SIG-M5 (cell line): ENCODE measurements around the gene TIGD3.
"Not testable (repeated sequence)": the region's sequence is repeated elsewhere in the genome, so short reads cannot be mapped to it uniquely, and the experiment has no call there.

Experiments
- DNase-seq: peaks from one replicate; lab custom pipeline; 2025; lab: John Stamatoyannopoulos, UW

The TIGD3 gene

DNA sequence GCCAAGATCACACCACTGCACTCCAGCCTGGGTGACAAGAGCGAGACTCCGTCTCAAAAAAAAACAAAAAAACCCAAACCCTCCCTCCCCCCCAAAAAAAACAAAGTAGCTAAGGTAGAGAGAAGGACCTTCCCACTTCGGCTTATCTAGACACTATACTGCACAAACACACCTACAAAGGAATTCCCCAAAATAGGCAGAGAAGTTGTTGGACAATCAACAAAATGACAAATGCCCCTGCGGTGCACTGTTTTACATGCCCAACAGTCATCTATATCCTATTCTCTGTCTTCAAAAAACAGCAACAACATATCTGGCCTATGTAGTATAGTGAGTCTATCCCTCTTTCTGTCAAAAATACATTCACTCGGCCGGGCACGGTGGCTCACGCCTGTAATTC is 27.5 kb upstream of the TIGD3 start:
- no peak for DNase-seq

DNA sequence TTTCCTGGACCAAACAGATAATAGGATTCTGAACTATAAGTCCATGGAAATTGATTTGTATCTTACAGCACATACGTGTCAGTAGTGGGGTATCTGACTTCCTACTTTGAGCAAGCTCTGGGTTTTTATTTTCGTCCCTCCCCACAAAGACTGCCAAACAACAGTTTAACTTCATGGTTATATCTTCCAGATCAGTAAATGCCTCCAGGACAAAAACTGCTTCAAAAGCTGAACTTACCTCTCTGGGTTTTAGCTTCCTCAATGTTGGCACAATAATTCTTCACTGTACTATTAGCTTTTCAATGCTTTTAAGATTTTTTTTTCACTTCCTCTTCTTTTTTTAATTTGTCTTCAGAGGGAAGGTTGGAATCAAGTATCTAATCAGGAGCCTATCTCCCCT is 25.1 kb upstream of the TIGD3 start:
- no peak for DNase-seq

DNA sequence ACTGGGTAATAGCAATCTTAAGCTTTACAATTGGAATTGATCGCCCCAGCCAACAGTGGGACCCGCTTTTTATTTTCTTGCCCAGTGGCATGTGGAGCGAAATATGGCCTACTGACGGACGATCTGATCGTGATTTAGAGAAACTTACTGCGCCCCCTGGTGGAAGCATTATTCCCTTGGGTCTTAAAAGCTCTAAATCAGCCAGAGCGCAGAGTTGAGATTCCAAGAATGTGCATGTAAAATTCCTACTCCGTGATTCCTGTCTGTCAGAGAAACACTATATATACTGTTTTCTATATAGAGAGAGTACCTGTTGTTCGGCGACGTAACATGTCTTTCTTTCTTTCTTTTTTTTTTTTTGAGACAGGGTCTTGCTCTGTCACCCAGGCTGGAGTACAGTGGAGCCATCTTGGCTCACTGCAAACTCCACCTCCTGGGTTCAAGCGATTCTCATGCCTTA is 24.6 kb upstream of the TIGD3 start:
- no peak for DNase-seq

DNA sequence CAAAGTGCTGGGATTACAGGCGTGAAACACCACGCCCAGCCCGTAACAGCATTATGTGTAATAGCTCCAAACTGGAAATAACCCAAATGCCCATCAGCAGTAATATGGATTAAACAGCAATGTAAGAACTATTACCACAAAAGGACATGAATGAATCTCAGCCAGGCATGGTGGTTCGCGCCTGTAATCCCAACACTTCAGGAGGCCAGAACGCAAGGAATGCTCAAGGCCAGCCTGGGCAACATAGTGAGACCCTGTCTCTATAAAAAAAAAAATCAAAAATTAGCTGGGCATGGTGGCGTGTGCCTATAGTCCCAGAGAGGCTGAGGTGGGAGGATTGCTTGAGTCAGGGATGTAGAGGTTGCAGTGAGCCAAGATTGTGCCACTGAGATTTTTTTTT is 24.0 kb upstream of the TIGD3 start:
- DNase-seq, result no peak

DNA sequence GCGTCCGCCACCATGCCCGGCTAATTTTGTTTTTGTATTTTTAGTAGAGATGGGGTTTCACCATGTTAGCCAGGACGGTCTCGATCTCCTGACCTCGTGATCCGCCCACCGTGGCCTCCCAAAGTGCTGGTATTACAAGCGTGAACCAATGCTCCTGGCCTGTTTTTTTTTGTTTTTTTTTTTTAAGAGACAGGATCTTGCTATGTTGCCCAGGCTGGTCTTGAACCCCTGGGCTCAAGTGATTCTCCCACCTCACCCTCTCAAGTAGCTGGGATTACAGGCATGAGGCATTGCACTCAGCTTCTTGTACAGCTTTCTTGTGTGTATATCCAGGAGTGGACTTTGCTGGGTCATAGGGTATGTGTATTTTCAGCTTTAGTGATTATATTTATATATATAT is 22.0 kb upstream of the TIGD3 start:
- DNase-seq, result not testable (repeated sequence)

DNA sequence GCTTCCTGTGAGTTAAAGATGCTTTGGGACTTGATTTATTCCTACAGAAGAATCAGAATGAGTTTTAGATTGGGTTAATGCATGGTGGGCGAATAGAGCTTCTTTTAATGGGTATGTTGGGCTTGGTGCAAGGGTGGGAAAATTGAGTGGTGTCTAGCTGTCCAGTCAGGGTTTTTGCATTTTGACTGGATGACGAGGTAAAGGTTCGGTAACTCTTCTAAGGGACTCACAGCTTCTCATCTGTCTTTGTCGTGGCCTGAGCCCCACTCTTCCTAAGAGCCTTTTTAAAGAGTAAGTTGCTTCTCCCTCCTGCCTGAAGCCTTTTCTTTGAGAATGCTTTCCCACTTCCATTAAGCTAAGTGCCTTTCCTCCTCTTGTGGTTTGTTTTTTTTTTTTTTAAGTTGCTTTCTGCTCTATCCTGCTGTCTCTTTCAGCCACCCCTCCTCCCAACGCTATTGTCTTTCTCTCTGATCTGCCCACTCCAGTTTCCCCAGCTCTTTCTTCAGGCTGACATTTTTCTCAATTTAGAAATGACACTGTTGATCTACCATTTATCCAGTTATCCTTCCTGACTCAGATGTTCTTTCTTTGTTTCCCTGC is 19.8 kb upstream of the TIGD3 start:
- no peak for DNase-seq

DNA sequence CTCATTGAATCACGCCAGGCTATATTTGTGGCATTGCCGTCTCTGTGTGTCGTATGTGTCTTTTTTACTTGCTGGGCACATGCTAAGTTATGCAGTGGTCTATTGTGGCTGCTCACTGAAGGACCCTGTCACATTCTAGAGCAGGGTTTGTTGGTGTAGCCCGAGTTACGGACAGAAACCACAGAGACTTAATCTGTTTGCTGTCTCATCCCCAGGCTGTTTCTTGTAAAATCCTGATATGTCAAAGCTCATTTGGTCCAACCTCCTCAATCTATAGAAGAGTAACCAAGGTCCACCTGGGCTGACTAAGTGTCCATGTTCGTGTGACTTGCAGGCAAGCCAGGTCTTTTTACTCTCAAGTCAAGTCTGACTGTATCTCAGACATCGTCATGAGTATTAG is 15.9 kb upstream of the TIGD3 start:
- DNase-seq, result no peak

DNA sequence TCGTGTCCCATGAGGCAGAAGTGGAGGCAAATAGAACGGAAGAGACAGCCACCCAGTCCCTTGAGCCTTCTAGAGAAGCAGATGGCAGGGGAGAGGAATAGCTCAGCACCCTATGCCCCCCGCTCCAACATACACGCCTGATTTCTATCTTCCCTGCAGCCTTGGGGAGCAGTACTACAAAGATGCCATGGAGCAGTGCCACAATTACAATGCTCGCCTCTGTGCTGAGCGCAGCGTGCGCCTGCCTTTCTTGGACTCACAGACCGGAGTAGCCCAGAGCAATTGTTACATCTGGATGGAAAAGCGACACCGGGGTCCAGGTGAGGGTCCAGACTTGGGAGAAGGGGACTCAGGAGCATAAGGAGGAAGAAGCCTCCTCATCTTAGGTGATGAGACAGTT is 14.3 kb upstream of the TIGD3 start:
- DNase-seq, result no peak

DNA sequence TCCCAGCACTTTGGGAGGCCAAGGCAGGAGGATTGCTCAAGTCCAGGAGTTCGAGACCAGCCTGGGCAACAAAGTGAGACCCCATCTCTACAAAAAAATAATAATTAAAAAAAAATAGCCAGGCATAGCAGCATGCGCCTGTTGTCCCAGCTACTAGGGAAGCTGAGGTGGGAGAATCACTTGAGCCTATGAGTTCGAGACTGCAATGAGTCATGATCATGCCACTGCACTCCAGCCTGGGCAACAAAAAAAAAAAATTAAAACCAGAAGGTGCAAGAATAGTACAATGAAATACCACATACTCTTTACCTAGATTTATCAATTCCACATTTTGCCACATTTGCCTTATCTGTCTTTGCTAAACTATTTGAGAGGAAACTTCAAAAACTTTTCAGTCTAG is 12.7 kb upstream of the TIGD3 start:
- DNase-seq, result no peak

DNA sequence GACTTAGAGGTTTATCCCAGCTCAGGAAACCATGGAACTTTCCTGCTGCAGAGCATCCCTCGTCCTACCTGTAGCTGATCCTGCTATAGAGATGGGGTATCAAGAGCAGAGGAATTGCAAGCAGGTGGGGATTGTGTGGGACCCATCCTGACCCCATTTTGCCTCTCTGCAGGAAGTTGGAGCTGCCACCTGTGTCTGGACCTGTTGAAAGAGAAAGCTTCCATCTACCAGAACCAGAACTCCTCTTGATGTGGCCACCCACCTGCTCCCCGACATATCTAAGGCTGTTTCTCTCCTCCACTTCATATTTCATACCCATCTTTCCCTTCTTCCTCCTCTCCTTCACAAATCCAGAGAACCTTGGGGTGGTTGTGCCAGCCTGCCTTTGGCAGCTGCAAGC is 3.0 kb upstream of the TIGD3 start:
- DNase-seq, result no peak

DNA sequence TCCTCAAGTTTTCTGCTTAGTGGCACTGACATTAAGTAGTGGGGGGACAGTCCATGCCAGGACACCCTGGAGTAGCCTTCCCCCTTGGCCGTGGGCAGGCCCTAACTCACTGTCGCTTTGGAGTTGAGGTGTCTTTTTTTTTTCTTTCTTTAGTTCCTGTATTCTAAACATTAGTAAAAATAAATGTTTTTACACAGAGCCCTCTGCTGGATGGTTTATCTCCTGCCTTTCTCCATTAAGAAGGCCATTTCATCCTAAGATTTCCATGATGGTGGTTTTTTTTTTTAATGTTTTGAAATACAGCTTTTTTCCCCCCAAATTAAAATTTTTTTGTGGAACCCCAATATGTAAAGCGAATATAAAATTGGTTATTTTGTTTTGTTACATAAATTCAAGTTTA is 1.8 kb upstream of the TIGD3 start:
- DNase-seq, result no peak

DNA sequence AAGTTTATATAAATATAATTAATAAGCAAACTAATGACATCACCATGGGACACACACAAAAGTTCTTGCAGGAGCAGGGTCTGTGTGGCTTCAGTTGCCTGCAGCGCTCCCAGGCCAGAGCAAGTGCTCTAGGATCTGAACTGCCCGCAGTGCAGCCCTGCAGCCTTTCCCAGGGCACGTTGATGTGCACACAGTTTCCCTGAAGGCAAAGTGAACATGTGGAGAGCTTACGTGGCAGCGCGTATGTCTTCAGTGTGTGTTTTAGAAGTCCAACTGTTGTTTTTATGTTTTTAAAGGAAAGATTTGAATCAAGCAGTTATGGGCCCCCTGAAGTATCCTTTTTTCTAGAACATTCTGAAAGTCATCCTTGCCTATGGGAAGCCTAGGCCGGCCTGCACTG is 1.2 kb upstream of the TIGD3 start:
- no peak for DNase-seq

DNA sequence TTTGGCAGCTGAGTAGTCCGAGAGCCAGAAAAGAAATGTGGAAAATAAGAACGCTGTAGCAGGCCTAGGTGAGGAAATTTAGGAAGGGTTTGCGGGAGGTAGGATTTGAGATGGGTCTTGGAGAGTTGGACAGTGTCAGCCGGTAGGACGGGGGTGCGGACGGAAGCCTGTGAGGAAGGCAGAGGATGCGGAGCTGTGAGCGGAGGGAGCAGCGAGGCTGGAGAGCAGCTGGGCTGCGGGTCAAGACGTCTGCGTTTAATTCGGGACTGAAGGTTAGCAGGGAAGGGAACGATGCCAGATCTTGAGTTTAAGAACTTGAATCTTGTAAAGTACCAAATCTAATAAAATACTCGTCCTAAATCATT is 669 bp upstream of the TIGD3 start:
- no peak for DNase-seq

DNA sequence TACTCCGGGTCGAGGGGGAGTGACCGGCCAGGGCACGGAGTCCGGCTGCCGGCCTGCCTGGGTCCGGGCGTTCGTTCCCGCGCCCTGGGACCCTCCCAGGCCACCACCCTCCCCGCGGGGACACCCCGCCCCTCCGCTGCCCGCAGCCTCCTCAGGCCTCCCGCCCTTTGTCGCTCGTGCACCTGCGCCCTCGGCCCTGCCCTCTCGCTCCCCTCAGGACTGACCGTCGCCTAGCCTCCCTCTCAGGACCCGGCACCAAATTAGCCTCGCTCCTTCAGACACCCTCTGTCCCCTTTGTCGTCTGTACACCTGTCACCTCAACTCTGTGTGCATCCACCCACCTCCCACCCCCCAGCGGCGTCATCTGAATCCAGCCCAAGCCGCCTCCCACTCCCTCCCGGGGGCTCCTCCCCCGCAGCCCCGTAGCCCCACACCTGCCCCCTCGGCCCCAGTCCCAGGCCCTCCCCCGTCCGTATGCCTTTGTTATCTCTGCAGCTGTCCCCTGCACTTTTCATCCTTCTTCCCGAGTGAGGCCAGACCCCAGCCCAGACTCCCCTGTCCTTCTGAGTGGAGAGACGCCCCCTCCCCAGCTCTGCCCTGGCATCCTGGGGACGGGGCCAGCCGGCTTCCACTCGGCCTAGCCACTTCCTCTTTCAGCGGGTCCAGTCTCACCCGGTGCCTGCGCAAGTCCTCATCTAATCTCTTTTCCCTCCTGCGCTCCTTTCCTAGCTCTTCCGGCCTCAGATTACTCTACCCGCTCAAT is 643 bp downstream of the TIGD3 start:
- no peak for DNase-seq

DNA sequence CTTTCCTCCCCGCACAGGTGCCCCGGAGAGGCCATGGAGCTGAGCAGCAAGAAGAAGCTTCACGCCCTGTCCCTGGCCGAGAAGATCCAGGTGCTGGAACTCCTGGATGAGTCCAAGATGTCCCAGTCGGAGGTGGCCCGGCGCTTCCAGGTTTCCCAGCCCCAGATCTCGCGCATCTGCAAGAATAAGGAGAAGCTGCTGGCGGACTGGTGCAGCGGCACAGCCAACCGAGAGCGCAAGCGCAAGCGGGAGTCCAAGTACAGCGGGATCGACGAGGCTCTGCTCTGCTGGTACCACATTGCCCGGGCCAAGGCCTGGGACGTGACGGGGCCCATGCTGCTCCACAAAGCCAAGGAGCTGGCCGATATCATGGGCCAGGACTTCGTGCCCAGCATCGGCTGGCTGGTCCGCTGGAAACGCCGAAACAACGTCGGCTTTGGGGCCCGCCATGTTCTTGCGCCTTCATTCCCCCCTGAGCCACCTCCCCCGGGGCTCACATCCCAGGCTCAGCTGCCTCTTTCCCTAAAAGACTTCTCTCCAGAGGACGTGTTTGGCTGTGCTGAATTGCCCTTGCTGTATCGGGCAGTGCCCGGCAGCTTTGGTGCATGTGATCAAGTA is 1.3 kb downstream of the TIGD3 start:
- no peak for DNase-seq

DNA sequence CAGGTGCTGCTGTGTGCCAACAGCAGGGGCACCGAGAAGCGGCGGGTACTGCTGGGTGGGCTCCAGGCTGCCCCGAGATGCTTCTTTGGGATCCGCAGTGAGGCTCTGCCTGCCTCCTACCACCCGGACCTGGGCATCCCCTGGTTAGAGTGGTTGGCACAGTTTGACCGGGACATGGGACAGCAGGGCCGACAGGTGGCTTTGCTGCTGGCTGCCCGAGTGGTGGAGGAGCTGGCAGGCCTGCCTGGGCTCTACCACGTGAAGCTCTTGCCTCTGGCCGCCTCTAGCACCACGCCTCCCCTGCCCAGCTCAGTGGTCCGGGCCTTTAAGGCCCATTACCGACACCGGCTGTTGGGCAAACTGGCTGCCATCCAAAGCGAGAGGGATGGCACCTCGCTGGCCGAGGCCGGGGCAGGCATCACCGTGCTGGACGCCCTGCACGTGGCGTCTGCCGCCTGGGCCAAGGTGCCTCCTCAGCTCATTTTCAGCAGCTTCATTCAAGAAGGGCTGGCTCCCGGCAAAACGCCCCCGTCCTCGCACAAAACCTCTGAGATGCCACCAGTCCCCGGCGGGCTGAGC is 1.9 kb downstream of the TIGD3 start:
- no peak for DNase-seq

DNA sequence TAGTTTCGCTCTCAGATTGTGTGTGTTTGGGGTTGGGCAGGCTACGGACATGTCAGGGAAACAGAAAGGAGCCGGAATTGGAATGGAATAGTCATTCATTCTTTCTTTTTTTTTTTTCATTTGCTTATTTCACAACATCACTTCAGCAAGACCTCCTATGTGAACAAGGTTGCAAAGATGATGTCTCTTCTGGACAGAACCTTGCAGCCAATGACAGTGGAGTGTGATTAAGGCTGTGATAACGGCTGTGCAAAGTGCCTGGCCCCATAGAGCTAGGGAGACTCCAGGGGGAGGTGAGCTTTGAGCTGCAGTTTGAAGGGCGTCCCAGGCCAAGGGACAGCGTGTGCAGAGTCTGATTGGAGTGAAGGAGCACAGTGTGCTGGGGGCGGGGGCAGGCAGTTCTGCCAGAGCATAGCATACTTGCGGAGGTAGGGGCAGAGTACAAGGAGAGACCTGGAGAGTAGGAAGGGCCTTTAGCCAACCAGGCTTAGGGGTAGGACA is 3.4 kb downstream of the TIGD3 start:
- DNase-seq, result no peak

DNA sequence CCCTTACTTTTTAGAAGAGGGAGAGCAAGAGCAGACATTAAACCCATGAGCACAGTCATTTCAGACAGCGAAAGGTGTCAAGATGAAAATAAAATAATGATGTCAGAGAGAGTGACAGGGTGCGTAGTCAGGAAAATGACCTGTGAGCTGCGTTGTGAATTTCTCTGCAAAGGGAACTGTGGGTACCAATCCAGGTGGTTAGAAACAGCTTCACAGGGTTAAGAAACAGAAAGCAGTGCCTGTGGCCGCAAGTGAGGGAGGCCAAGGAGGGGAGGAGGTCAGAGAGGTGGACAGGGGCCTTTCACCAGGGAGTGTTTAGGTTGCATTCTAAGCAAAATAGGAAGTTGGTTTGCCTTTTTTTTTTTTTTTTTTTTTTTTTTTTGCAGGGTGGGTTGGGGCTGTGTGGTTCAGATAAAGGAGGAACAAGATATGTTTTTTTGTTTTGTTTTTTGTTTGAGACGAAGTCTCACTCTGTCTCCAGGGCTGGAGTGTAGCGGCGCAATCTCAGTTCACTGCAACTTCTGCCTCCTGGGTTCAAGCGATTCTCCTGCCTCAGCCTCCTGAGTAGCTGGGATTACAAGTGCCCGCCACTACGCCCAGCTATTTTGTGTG is 7.9 kb downstream of the TIGD3 start:
- DNase-seq, result no peak

DNA sequence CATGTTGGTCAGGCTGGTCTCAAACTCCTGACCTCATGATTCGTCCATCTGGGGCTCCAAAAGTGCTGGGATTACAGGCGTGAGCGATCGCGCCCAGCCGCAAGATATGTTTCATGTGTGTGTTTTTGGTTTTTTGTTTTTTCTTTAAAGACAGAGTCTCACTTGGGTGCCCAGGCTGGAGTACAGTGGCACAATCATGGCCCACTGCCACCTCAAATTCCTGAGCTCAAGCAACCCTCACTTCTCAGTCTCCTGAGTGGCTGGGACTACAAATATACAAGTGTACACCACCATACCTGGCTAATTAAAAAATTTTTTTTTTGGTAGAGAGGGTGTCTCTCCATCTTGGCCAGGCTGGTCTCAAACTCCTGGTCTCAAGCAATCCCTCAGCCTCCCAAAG is 8.4 kb downstream of the TIGD3 start:
- no peak for DNase-seq

DNA sequence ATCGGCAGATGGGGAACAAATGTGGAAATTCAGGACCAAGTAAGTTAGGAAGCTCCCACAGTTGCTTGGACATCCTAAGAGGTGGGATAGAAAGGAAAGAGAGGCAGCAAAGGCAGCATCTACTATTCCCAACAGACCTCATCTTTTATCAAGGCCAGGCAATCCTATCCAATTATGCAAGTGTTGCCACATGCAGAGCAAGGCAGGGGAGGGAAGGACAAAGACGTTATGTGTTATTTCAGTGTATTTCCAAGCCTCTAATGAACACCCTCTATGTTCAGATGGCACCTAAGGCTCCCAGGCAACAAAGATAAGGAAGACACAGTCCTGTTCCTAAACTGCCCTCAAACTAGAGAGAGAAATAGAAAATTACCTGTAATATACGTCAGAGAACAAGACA is 9.2 kb downstream of the TIGD3 start:
- DNase-seq, result no peak

DNA sequence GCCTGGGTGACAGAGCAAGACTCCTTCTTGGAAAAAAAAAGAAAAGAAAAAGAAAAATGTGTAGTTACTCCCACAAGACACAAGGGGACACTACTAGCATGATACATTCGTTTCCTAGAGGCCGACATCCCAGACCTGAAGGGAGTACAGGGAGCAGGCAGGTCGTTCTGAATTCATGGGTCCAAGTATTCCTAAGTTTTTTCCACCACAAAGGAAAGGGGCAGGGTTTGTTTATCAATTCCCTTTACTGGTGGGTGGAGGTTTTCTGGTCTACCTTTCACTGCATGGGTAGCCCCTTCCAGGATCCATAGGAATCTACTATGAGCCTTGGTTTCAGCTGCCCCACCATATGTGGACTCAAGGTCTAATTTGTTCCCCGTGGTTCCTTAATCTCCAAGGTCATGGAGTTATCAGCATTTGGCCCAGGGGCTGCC is 11.8 kb downstream of the TIGD3 start:
- peak; percentile 15 for DNase-seq

DNA sequence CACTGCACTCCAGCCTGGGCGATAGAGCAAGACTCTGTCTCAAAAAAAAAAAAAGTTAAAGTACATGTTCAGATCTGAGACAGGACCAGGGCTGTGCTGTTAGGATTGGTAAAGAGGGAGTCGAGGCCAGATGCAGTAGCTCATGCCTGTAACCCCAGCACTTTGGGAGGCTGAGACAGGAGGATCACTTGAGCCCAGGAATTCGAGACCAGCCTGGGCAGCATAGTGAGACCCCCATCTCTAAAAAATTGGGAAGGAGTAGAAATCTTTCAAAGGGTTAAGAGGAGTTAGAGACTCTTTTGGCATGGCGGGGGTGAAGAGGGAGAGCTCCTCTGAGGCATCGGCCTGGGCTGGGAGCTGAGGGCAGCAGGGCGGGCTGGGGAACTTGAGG is 16.1 kb downstream of the TIGD3 start:
- DNase-seq, result no peak
